ACC112 (cell line): ENCODE results near the gene FGF16.

Experiments used
- H2AFZ ChIP-seq: fragments of 200-600 bp; sonication (generic); one replicate; pipeline ENCODE4 v1.6.0; 2017; ENCODE audit warnings: antibody characterized with exemption, low read length; ENCODE audit not compliant: unreplicated experiment
- H3K27ac ChIP-seq: fragments of 200-600 bp; sonication (generic); 2 replicates; pipeline ENCODE4 v1.5.1; 2014; ENCODE audit warnings: low read depth, mild to moderate bottlenecking, antibody characterized with exemption, low read length, moderate library complexity
- H3K27me3 ChIP-seq: fragments of 200-600 bp; sonication (generic); 2 replicates; pipeline ENCODE4 v1.6.1; 2014; ENCODE audit warnings: mild to moderate bottlenecking, antibody characterized with exemption, low read length, moderate library complexity, mixed read lengths; ENCODE audit not compliant: insufficient read depth
- H3K36me3 ChIP-seq: fragments of 200-600 bp; sonication (generic); 2 replicates; pipeline ENCODE4 v1.6.1; 2016; ENCODE audit warnings: mild to moderate bottlenecking, antibody characterized with exemption, low read length, moderate library complexity, mixed read lengths; ENCODE audit not compliant: insufficient read depth
- H3K4me1 ChIP-seq: fragments of 200-600 bp; sonication (generic); one replicate; pipeline ENCODE4 v1.6.1; 2016; ENCODE audit warnings: low read length, mixed read lengths; ENCODE audit not compliant: insufficient read depth, unreplicated experiment, control insufficient read depth
- H3K4me3 ChIP-seq: fragments of 200-600 bp; sonication (generic); 2 replicates; pipeline ENCODE4 v1.5.1; 2014; ENCODE audit warnings: mild to moderate bottlenecking, low read depth, low read length
- H3K79me2 ChIP-seq: fragments of 200-600 bp; sonication (generic); one replicate; pipeline ENCODE4 v1.6.0; 2016; ENCODE audit warnings: low read length; ENCODE audit not compliant: control insufficient read depth, unreplicated experiment, insufficient read depth

Gene FGF16

GRCh38 chrX:77502951-77503525 lies 55.8 kb downstream of the FGF16 start:
- Histone ChIP-seq H2AFZ (no peak overlapping the region), H3K4me3 (no peak overlapping the region), H3K27ac (no peak overlapping the region), H3K79me2 (no peaks in the 10 kb centered on the region), H3K36me3 (no peaks in the 10 kb centered on the region), H3K27me3 (no peaks in the 10 kb centered on the region), H3K4me1 (peaks cover 15% of the 10 kb centered on the region)

DNA sequence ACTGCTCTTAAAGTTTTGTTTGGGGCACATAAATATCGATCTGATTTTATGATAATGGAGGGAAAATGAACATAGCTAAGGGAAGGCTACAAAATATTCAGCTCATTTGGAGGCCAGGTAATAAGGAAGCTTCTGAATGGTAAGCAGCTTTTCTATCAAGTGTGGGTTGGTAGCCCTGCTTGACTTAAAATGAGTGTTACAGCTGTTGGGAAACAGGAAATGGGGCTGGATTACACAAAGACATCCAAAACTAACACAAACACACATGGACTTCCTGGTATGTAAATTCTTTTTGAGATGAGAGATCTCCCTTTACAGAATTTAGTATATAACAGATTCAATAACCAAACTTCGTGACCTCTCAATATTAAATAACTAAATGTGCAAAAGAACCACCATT lies 58.0 kb downstream of the FGF16 start:
- H3K79me2 ChIP-seq: no peaks in the 10 kb centered on the region
- H3K4me1 ChIP-seq: peaks cover 15% of the 10 kb centered on the region
- H3K36me3 ChIP-seq: no peaks in the 10 kb centered on the region
- H3K27ac ChIP-seq: no peak overlapping the region
- no peaks in the 10 kb centered on the region for H3K27me3 ChIP-seq
- H3K4me3 ChIP-seq: no peak overlapping the region
- no peak overlapping the region for H2AFZ ChIP-seq
